ENCODE data around the gene RAP1GAP2. TPM values are rescaled to one million over a fixed set of nuclear protein-coding genes. Genes with fewer than 3 reads are reported as not detected.

The RAP1GAP2 gene
- 14.6 to 20.2 TPM (median 18.9 TPM) in 5 replicates for total RNA-seq (2022; extraction: Qiagen RNA extraction; ENCODE audit: low read depth)

DNA sequence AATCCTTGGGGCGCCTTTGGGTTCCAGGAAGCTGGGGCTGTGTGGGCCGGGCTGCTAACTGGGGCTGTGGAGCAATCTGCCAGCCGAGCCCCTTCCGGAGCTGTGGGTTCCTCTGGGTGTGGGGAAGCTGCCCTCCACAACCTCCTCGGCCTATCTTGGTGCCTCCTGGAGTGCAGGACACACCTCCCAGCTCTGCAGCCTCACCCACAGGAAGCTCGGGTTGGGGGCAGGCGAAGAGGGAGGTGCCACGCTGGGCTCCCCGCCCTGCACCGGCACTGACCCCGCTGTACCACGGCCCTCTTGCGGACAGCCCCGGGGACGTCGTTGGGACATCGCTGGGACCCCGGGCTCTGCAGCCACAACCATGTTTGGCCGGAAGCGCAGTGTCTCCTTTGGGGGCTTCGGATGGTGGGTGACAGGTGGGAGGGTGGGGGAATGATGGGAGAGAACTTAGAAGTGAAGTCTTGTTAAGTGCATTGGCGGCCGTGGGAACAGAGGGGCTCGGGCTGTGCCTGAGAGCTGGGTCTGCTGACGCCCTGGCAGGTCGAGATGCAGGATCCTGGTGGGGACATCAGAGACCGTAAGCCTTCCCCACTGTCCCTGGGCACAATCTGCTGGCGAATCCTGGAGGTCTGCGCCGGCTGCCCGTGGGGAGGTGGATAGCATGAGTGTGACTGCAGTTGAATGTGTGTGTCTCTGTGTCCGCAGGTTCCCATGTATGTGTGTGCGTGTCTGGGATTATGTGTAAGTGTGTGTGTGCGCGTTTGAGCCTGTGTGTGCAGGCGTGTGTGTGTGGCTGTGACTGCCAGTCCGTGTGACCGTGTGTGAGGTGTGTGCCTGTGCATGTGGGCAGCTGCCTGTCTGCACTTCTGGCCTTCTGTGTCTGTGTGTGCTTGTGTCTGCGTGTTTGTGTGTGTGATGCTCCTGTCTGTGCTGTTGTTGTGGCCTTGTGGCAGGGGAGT, at the start of gene RAP1GAP2:
RAP1GAP2 (plus strand) TSS at position 275 of the 962 bp plus-strand sequence; CDS start at position 365, 90 bp downstream.

DNA sequence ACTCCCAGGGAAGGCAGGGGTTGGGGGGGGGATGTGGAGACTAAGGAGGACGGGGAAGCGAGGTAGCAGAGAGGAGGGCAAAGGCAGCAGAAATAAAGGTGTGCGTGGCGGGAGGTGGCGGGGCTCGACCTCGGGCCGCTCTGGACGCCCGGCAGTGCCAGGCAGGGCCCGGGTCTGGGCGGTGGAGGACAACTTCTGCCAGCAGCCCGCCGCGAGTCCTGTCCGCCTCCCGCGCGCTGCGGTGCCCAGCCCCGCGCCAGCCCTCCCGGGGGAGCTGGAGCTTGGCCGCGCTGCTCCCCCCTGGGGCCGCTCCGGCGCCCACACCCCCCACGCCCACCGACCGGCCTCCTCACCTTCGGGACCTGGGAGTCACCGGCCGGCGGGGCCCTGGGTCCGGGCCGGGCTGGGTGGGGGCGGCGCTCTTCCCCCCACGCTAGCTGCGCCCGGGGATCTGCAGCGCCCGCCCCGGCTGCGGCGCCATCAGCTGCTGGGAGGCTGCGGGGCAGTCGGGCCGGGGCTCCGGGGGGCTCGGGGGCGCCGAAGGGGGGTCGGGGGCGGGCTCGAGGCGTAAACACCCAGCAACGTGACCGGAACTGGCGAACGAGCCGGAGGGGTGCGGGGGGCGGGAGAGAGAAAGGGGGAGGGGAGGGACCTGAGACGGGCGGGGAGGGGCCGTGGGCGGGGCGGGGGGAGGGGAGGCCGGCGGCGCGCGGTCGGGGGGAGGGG, 47.0 kb upstream of the RAP1GAP2 start, which contains the start of gene CCDC92B:
CCDC92B (minus strand) TSS at position 595 of the 726 bp plus-strand sequence. CDS start 14,507 bp downstream, outside the sequence.

GRCh38 chr17:3063507-3063906, 267.3 kb downstream of the RAP1GAP2 start, which contains the start of gene OR1D5:
OR1D5 (minus strand) TSS chr17:3063607; CDS start chr17:3063607, 0 bp downstream.

Other genes starting within 250 kb of the RAP1GAP2 start
- 178 to 220 TPM (median 201 TPM) in 5 replicates for gene PAFAH1B1, start 202.8 kb upstream of the RAP1GAP2 start, total RNA-seq (2022; extraction: Qiagen RNA extraction; ENCODE audit: low read depth)
- gene CLUH, start 84.7 kb upstream of the RAP1GAP2 start, total RNA-seq (2022; extraction: Qiagen RNA extraction; ENCODE audit: low read depth): 100 to 134 TPM (median 123 TPM) in 5 replicates
- gene CCDC92B, start 46.8 kb upstream of the RAP1GAP2 start, total RNA-seq (2022; extraction: Qiagen RNA extraction; ENCODE audit: low read depth): 0.09 to 0.25 TPM (median 0.17 TPM) in 5 replicates